Smooth muscle cell (in vitro differentiated cells): ENCODE data around the gene CILP2. TPM values are rescaled to one million over a fixed set of nuclear protein-coding genes. Genes with fewer than 3 reads are reported as not detected.

Source experiments
- DNase-seq: peaks from one replicate; lab custom pipeline; 2025; ENCODE audit not compliant: unreplicated experiment; lab: John Stamatoyannopoulos, UW
- H2AFZ ChIP-seq: fragments of 200-600 bp; sonication (generic); 2 replicates; pipeline ENCODE4 v1.6.0; 2016; ENCODE audit warnings: antibody characterized with exemption, low read depth, mild to moderate bottlenecking
- H3F3A ChIP-seq: fragments of 200-600 bp; sonication (generic); 2 replicates; pipeline ENCODE4 v1.6.0; 2017; ENCODE audit warnings: antibody characterized with exemption, low read depth
- H3K27ac ChIP-seq: fragments of 200-600 bp; sonication (generic); 2 replicates; pipeline ENCODE4 v1.5.1; 2016; ENCODE audit warnings: low read depth, mild to moderate bottlenecking
- H3K27me3 ChIP-seq: fragments of 200-600 bp; sonication (generic); 2 replicates; pipeline ENCODE4 v1.6.1; 2016; ENCODE audit warnings: low read depth, mild to moderate bottlenecking
- H3K36me3 ChIP-seq: fragments of 200-600 bp; sonication (generic); 2 replicates; pipeline ENCODE4 v1.5.1; 2016; ENCODE audit warnings: low read depth
- H3K4me1 ChIP-seq: fragments of 200-600 bp; sonication (generic); 2 replicates; pipeline ENCODE4 v1.5.1; 2016; ENCODE audit warnings: low read depth
- H3K4me2 ChIP-seq: fragments of 200-600 bp; sonication (generic); 2 replicates; pipeline ENCODE4 v1.6.0; 2016; ENCODE audit warnings: mild to moderate bottlenecking
- H3K4me3 ChIP-seq: fragments of 200-600 bp; sonication (generic); 2 replicates; pipeline ENCODE4 v1.5.1; 2016; ENCODE audit warnings: mild to moderate bottlenecking
- H3K79me2 ChIP-seq: fragments of 200-600 bp; sonication (generic); 2 replicates; pipeline ENCODE4 v1.6.0; 2016; ENCODE audit warnings: low read depth, mild to moderate bottlenecking
- H3K9ac ChIP-seq: fragments of 200-600 bp; sonication (generic); 2 replicates; pipeline ENCODE4 v1.6.0; 2016; ENCODE audit warnings: low read depth
- H3K9me3 ChIP-seq: fragments of 200-600 bp; sonication (generic); replicated peaks from 2 replicates; pipeline ENCODE4 v1.5.1; 2016; ENCODE audit warnings: low read depth
- H4K20me1 ChIP-seq: fragments of 200-600 bp; sonication (generic); 2 replicates; pipeline ENCODE4 v1.6.0; 2016; ENCODE audit warnings: low read depth
- CTCF ChIP-seq: fragments of 200-600 bp; sonication (generic); IDR thresholded peaks from 2 replicates; pipeline ENCODE4 v1.5.1; 2017; ENCODE audit warnings: borderline replicate concordance, mild to moderate bottlenecking, antibody characterized with exemption; ENCODE audit not compliant: insufficient read depth, poor library complexity, severe bottlenecking
- WGBS: methylation state at CpG from one replicate; pipeline ENCODE4 v1.1.7; 2016; ENCODE audit warnings: low lambda C conversion rate; 5-methylcytosine and 5-hydroxymethylcytosine counted together
- polyA plus RNA-seq: library from polyadenylated mRNA; unstranded; fragments of >200 nt; fragmentation: Nextera tagmentation; extraction: Ambion mirVana; gene quantifications from 2 replicates; pipeline ENCODE4 v1.2.1, GENCODE V29; 2016
- total RNA-seq: library from RNA; depleted of rRNA; stranded (reverse); fragments of >200 nt; gene quantifications from 2 replicates; pipeline ENCODE4 v1.2.3, GENCODE V29; 2014

Gene CILP2
- total and polyA plus RNA-seq, 2 experiments from 2014 or later: 27.2 to 95.0 TPM

- H4K20me1 ChIP-seq: no peaks in the 10 kb centered on the region
- H3F3A ChIP-seq: no peaks in the 10 kb centered on the region
- no peaks in the 10 kb centered on the region for H3K4me1 ChIP-seq
- H3K27ac ChIP-seq: no peak overlapping the region
- H3K9ac ChIP-seq: no peak overlapping the region
- H3K9me3 ChIP-seq: no peaks in the 10 kb centered on the region
- no peak overlapping the region for H3K4me3 ChIP-seq
- no peaks in the 10 kb centered on the region for H3K79me2 ChIP-seq
- H3K4me2 ChIP-seq: no peak overlapping the region
- no peaks in the 10 kb centered on the region for H3K36me3 ChIP-seq
- TF ChIP-seq CTCF: no peak
- DNase-seq: no peak
- H3K27me3 ChIP-seq: no peaks in the 10 kb centered on the region
- WGBS: 96% methylated on average over 27 of the region's 27 CpGs
- H2AFZ ChIP-seq: no peak overlapping the region
These were observed 32.3 kb upstream of the CILP2 start for GRCh38 chr19:19505669-19506326.

DNA sequence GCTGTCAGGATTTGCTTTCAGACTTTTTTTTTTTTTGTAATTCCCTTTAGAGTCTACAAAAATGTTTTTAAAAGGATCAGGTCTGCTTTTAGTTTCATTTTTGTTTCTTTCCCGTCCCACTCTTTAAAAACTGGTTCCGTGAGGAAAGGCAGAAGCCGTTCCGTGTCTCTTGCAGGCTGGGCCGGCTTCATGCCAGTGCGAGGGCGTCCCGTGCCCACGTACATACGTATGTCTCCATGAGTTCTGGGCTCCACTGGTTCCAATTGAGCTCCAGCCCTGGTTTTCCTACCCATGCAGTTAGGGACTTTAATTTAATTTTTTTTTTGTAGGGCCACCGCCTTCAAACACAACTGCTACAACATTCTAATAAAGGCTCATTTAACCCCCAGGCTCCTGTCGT is 31.5 kb upstream of the CILP2 start:
- Histone ChIP-seq H2AFZ (no peak overlapping the region), H3K4me1 (no peaks in the 10 kb centered on the region), H4K20me1 (no peaks in the 10 kb centered on the region), H3K27ac (no peak overlapping the region), H3K27me3 (no peaks in the 10 kb centered on the region), H3F3A (no peaks in the 10 kb centered on the region), H3K4me2 (no peak overlapping the region), H3K79me2 (no peaks in the 10 kb centered on the region), H3K9ac (no peak overlapping the region), H3K9me3 (no peaks in the 10 kb centered on the region), H3K4me3 (no peak overlapping the region), H3K36me3 (no peaks in the 10 kb centered on the region)
- DNase-seq: no peak
- 98% methylated on average over 12 of the region's 12 CpGs for WGBS
- no peak for TF ChIP-seq CTCF

- Histone ChIP-seq H3K4me1 (no peaks in the 10 kb centered on the region), H3K9me3 (no peaks in the 10 kb centered on the region), H3K36me3 (no peaks in the 10 kb centered on the region), H4K20me1 (no peaks in the 10 kb centered on the region), H2AFZ (no peak overlapping the region), H3K79me2 (no peaks in the 10 kb centered on the region), H3K27ac (no peak overlapping the region), H3K4me3 (no peak overlapping the region), H3K9ac (no peak overlapping the region), H3K4me2 (no peak overlapping the region), H3F3A (no peaks in the 10 kb centered on the region), H3K27me3 (no peaks in the 10 kb centered on the region)
- TF ChIP-seq CTCF: no peak
- no peak for DNase-seq
- 92% methylated on average over 8 of the region's 8 CpGs for WGBS
These were observed 30.7 kb upstream of the CILP2 start for GRCh38 chr19:19507354-19507753.

DNA sequence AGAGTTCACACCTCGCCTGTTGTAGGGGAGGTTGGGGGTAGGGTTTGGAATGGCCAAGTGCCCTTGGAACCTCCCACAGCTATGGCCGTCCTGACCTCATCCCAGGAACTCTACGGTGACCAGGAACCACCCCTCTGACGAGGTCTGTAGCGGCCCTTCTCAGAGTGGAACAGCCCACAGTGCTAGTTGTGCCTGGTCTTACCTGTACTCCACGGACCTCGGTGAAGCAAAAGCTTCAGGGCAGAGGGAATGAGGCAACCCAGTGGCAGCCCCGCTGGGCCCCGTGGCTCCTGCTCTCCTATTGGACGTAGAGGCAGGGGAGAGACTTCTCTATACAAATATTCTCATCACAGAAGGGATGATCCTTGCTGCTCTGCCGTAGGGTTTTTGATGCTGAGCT is 29.8 kb upstream of the CILP2 start:
- DNase-seq: no peak
- Histone ChIP-seq H3K27ac (no peak overlapping the region), H3K4me3 (no peak overlapping the region), H2AFZ (no peak overlapping the region), H3K4me2 (no peak overlapping the region), H3K27me3 (no peaks in the 10 kb centered on the region), H4K20me1 (no peaks in the 10 kb centered on the region), H3K9ac (no peak overlapping the region), H3K36me3 (no peaks in the 10 kb centered on the region), H3K79me2 (no peaks in the 10 kb centered on the region), H3K9me3 (no peaks in the 10 kb centered on the region), H3K4me1 (no peaks in the 10 kb centered on the region), H3F3A (no peaks in the 10 kb centered on the region)
- WGBS: 93% methylated on average over 11 of the region's 11 CpGs
- TF ChIP-seq CTCF: no peak
